HG02759 (cell line): ENCODE data around the gene CLCN2.
A peak's percentile ranks its signal among the peaks of the same experiment; 100 is the strongest.

ENCODE experiments used
- ATAC-seq: cut with Tn5 transposase; IDR thresholded peaks from one replicate; pipeline ENCODE4 v1.9.1; 2021; ENCODE audit warnings: mild to moderate bottlenecking, moderate library complexity; ENCODE audit not compliant: unreplicated experiment

CLCN2 gene

GRCh38 chr3:184361532-184361931, at the start of gene CLCN2, which contains the start of gene POLR2H:
Gene CLCN2, minus strand, starts transcription at chr3:184361605. Its CDS starts 126 bp downstream, at chr3:184361479.
Gene POLR2H, plus strand, starts transcription at chr3:184361710. Its CDS starts 1,783 bp downstream, at chr3:184363493.
- ATAC-seq: peak; percentile 51

GRCh38 chr3:184409946-184410500, 48.6 kb upstream of the CLCN2 start:
- no peak for ATAC-seq

- ATAC-seq: no peak
These were observed 48.0 kb upstream of the CLCN2 start for GRCh38 chr3:184409331-184409926.

- ATAC-seq: no peak
These were observed 43.9 kb upstream of the CLCN2 start for GRCh38 chr3:184405075-184406030.

- ATAC-seq: no peak
These were observed 38.0 kb upstream of the CLCN2 start for GRCh38 chr3:184399410-184399809.

GRCh38 chr3:184395320-184395660, 33.9 kb upstream of the CLCN2 start:
- ATAC-seq: no peak

- no peak for ATAC-seq
These were observed 29.9 kb upstream of the CLCN2 start for GRCh38 chr3:184391266-184391665.

GRCh38 chr3:184389935-184390528, 28.6 kb upstream of the CLCN2 start:
- no peak for ATAC-seq

- ATAC-seq: no peak
These were observed 28.0 kb upstream of the CLCN2 start for GRCh38 chr3:184389384-184389783.

GRCh38 chr3:184388936-184389230, 27.5 kb upstream of the CLCN2 start:
- ATAC-seq: no peak

GRCh38 chr3:184388164-184388935, 26.9 kb upstream of the CLCN2 start:
- ATAC-seq: no peak

- no peak for ATAC-seq
These were observed 25.8 kb upstream of the CLCN2 start for GRCh38 chr3:184387174-184387714.

- ATAC-seq: no peak
These were observed 24.8 kb upstream of the CLCN2 start for GRCh38 chr3:184386047-184386806.

- ATAC-seq: no peak
These were observed 23.5 kb upstream of the CLCN2 start for GRCh38 chr3:184384856-184385422.

- ATAC-seq: no peak
These were observed 22.9 kb upstream of the CLCN2 start for GRCh38 chr3:184384342-184384741.

- ATAC-seq: no peak
These were observed 21.8 kb upstream of the CLCN2 start for GRCh38 chr3:184383033-184383740.

- ATAC-seq: no peak
These were observed 21.1 kb upstream of the CLCN2 start for GRCh38 chr3:184382326-184383032.
